ENCODE measurements around the gene MYH11.

DNA sequence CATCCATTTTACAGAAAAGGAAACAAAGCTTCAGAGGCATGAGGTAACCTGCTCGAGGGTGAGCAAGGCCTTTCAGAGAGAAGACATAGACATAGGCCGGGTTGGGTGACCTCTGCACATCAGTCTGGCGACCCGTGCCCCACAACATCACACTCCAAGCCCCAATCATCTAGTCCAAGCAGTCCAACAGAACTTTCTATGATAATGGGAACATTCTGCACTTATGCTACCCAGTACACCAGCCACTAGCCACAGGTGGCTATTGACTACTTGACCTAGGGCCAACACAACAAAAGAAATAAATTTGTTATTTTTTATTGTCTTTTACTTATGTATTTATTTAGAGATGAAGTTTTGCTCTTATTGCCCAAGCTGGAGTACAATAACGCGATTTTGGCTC, 20.8 kb downstream of the MYH11 start:
- TF ChIP-seq, protein P1, sequence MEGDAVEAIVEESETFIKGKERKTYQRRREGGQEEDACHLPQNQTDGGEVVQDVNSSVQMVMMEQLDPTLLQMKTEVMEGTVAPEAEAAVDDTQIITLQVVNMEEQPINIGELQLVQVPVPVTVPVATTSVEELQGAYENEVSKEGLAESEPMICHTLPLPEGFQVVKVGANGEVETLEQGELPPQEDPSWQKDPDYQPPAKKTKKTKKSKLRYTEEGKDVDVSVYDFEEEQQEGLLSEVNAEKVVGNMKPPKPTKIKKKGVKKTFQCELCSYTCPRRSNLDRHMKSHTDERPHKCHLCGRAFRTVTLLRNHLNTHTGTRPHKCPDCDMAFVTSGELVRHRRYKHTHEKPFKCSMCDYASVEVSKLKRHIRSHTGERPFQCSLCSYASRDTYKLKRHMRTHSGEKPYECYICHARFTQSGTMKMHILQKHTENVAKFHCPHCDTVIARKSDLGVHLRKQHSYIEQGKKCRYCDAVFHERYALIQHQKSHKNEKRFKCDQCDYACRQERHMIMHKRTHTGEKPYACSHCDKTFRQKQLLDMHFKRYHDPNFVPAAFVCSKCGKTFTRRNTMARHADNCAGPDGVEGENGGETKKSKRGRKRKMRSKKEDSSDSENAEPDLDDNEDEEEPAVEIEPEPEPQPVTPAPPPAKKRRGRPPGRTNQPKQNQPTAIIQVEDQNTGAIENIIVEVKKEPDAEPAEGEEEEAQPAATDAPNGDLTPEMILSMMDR (IDR thresholded peaks at IDR 0.05; ENCODE audit: low read length) = no peak
- no peak for TF ChIP-seq EZH2 (IDR thresholded peaks at IDR 0.05; ENCODE audit: borderline replicate concordance, low read length)

All from OCI-LY1 (cell line).